Stimulated activated CD4-positive, alpha-beta T cell treated with anti-CD3 and anti-CD28 coated beads, TNF-alpha, amount 100 ng/mL, for 24 hours (primary cell): Measurements from ENCODE around the gene PTPRN2.
"Not testable (repeated sequence)": the region's sequence is repeated elsewhere in the genome, so short reads cannot be mapped to it uniquely, and the experiment has no call there.

ENCODE experiments used
- DNase-seq, 3 experiments: peaks; one replicate each; pipeline ENCODE4 v3.0.0-alpha.2; 2020; ENCODE audit warnings: low read depth in 3 of 3

The PTPRN2 gene

DNA sequence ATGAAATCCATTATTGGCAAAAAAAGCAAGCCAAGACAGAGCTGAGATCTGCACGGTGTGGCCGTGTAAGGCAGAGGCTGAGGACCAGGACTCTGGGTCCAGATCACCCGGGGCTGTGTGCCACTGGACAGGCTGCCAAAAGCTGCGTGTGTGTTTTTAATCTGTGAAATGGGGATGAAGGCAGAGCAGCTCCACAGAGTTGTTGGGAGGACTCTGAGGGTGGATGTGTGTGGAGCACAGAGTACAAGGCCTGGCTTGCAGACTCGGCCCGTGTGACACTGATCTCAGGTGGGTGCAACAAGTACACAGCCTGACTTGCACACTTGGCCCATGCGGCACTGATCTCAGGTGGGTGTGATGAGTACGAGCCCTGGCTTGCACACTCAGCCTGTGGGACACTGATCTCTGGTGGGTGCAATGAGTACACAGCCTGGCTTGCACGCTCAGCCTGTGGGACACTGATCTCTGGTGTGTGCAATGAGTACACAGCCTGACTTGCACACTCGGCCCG is 921.0 kb downstream of the PTPRN2 start:
- DNase-seq, result no peak

DNA sequence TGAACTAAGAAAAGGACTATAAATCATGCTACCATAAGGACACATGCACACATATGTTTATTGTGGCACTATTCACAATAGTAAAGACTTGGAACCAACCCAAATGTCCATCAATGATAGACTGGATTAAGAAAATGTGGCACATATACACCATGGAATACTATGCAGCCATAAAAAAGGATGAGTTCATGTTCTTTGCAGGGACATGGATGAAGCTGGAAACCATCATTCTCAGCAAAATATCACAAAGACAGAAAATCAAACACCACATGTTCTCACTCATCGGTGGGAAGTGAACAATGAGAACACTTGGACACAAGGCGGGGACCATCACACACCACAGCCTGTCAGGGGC is 922.0 kb downstream of the PTPRN2 start:
- DNase-seq, result not testable (repeated sequence)

DNA sequence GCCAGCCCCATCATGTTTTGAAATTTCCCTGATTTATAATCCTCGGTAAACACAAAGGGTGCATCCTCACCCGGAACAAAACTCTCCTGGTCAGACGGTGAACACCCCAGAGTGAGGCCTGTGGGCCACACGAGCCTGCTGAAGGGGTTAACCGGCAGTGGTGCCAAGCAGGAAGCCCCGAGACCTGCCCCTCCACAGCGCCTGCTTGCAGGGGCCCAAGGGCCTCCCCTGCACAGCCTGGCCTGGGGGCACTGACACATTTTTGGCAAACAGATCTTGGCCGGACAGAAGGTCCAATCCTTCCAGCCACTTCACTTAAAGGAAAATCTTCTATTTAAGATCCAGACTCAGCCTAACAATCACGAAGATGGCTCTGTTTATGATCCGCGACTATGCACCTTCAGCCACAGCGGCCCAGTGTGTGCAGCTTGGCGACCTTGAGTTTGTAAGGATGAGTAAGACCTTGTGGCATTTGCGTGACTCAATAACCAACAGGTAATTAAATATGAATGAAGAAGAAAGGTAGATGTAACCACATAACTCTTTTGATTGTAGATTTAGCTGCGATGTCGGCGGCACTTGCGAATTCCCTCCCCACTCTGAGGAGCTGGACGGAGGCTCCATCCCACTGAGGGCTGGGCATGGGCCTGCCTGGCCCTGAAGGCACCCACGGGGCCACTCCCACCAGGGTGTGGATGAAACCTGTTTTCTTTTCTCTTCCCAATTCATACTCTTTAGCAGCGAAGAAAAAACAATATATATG is 922.6 kb downstream of the PTPRN2 start:
- DNase-seq, result no peak

DNA sequence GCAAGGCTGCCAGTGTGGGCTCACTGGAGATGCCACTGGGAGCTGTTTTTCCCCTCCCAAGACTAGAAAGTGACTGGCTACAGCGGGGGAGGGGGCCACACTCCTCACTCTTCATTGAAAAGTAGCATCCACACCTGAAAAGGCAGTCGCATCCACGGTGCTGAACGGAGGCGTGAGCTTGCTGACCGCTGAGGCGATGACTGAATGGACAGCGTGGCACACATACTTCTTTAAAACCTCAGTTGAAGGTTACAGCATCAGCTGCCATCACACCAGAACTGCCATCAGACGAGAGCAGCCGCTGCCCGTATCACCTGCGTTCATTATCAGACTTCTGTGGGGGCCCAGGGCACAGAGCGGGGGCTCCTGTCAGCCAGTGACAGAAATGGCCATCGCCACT is 923.6 kb downstream of the PTPRN2 start:
- DNase-seq, result no peak

DNA sequence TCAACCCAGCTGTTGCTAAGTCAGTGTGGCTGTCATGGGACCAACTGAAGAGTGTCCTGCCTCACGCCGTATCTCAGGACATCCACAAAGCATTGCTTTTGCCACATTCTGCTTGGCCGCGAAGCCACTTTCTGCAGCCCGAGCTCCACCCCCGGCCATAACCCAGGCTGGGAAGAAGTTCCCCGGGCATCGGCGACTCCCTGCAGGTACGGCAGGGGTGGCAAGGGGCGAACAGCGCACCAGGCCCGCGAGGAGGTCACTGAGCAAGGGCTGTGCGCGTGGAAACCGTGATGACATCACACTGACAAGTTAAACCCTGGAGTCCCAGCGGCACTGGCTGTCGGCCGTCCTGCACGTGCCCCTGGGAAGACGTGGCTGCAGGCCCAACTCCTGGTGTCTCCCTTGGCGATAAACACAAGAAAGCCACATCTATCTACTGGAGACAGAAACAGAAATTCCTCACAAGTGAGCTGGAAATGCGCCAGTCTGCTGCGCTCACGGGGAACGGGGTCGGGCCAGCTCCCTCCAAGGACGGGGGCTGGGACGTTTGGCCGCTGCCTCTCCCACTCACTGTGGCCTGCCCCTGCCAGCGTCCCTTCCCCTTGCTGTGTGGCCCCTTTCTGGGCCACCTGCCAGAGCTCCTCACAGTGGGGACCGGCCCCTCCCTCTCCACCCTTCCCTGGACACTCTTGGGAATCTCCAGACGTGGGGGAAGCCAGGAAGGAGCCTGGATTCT is 924.5 kb downstream of the PTPRN2 start:
- no peak for DNase-seq

DNA sequence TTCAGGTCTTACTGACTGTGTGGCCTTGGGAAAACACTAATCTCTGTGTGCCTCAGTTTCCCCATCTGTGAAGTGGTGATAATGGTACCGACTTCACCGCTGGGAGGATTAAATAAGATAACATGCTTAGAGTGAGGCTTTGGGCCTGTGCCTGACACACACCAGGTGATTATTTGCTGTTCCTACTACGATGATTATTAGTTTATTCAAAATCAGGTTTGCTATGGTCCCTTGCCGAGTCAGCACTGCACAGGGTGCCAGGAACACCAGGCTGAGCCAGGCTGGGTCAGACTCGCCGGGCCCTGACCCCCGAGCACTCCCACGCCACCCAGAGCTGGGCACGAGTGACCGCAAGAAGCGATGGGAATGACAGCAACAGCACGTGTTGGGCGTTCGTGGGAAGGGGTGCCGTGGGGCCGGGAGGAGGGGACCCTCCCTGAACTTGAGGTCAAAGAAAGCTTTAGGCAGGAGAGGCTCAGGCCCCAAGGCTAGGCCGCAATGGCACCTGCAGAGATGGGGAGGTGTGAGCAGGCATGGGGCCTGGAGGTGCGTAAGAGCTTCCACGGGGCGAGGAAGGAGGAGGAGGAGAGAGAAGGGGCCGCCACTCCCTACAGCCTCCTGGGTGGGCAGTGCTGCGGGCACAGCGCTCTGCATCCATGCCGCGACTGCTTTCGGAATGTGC is 925.4 kb downstream of the PTPRN2 start:
- DNase-seq, result no peak

DNA sequence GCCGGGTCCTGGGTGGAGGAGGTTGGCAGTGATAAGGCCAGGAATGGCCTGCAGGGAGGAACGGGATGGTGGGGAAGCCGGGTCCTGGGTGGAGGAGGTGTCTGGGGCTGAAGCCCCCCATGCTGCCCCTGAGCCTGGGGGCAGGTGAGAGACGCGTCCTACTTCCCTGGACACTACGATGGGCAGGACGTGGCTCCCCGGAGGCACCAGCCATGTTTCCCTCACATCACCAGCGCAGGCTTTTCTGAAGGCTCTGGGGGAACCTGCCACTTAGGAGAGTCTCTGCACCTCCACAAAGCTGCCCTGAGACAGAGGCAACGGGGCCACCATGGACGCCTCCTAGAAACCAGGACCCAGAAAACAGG is 926.0 kb downstream of the PTPRN2 start:
- DNase-seq, result no peak

DNA sequence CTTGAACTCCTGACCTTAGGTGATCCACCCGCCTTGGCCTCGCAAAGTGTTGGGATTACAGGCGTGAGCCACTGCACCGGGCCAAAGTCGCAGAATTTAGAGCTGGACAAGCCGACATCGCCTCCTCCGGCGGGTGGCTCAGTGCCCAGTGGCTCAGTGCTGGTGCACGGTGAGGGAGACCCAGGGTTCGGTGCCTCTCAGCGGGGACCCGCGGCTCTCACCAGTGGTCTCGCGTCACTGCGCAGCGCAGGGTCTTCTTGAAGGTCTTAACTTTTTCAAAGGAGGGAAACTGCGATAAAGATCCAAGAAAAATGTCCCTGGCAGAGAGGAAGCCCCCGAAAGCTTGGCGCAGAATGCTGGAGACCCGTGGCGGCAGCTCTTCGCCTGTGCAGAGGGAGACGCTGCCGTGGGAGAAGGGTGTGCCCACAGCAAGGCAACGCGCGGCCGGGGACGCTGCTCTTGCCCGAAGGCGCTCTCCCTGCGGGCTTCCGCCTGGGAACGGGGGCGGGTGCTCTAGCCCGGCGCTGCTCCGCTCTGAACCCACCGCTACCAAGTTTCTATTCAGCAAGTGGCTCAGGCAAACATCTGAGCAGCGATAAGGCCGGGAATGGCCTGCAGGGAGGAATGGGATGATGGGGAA is 926.5 kb downstream of the PTPRN2 start:
- no peak for DNase-seq

DNA sequence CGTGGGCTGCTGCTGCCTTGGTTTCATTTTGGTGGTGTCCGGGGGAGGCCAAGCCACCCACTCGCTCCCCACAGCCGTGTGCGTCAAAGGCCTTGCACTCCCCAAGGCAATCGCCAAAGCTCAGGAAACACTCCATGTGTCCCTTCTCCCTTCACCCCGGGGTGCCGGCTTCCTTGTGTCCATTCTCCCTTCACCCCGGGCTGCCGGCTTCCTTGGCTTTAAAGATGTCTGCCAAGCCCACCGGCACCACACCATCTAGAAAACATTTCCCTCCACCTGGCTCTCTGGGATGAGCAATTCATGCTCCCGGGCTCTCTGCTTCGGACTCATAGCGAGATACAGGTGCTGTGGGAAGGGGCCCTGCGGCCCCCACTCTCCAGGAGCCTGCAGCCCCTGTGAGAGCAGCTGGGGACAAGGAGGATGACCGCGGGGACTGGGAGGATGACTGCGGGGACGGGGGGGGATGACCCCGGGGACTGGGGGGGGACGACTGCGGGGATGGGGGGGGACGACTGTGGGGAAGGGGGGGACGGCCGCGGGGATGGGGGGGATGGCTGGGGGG is 928.7 kb downstream of the PTPRN2 start:
- DNase-seq, result no peak

DNA sequence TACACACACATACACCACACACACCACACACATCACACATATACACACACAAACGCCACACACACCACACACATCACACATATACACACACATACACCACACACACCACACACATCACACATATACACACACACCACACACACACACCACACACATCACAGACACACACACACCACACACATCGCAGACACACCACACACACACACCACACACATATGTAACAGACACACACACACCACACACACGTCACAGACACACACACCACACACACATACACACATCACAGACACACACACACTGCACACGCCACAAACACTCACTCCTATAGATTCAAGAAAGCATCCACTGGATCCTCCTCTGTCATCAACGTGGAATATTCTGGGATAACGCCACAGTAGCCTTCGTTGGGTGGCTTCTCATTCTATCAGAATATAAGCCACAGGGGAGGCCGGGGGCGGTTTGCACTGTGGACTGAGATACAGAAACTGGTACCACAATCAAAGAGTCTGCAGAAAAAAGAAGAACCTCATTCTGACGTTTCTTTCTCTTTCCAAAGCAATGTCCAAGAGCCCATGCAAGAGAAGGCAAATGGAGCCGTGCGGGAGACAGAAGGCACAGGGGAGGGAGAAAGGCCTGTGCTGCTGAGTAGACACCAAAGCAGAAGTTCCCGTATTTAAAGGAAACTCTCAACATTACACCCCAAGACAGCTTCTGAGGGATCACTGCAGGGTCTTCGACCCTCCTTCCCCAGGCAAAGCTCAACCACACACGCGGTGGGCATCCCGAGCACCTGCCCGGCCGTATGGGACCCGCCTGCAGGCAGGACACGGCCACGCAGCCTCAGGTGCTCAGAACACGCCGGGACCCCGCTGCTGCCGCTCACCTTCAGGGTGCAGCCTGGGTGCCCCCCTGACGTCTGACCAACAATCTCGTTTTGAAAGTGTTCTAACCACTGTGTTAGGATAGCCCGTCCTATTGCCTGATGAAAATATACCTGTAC is 929.6 kb downstream of the PTPRN2 start:
- DNase-seq, result no peak

DNA sequence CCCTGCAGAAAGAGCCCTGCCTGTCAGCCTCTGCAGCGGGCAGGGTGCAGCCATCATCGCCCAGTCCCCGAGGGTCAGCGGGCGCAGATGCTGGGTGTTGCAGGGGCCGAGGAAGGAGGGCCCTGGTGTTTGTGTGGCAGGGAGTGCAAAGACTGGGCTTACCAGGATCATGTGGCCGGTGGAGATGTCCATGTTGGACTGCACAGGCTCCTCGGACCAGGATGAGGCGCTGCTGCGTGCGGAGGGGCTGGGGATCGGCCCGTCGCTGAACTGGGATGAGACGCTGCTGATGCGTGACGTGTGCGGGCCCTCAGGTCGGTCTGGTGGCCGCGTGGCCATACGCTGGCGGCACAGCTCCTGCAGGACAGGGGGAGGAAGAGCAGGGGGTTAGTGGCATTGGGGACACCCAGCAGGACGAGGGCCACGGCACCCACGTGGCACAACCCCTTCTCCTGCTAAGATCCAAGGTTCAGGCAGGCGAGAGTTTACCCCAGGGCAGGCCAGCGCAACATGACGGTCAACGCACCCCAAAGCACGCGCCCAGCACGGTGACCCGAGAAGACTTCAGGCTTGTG is 931.3 kb downstream of the PTPRN2 start:
- DNase-seq, result no peak

DNA sequence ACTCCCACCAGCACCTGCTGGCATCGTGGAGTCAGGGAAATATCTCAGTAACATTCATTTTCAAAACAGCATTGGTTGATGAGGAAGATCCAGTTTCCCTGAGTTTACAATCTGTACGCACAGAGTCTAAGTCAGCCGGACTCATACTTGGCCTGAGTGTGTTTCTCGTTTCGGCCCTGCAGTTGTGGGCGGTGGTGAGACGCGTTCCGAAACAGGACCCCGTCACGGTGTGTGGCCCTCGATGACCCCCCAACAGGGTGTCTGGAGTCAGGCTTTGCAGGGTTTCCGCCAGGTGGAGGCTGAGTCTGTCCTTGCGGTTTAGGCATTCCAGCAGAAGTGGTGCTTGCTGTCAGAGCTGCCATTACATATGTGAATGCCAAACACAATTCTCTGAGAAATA is 933.3 kb downstream of the PTPRN2 start:
- DNase-seq, result no peak

DNA sequence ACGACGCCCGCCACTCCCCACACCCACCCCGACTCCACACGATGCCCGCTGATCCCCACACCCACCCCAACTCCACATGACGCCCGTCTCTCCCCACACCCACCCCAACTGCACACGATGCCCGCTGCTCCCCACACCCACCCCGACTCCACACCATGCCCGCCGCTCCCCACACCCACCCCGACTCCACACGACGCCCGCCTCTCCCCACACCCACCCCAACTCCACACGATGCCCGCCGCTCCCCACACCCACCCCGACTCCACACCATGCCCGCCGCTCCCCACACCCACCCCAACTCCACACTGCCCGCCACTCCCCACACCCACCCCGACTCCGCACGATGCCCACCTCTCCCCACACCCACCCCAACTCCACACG is 933.8 kb downstream of the PTPRN2 start:
- no peak for DNase-seq

DNA sequence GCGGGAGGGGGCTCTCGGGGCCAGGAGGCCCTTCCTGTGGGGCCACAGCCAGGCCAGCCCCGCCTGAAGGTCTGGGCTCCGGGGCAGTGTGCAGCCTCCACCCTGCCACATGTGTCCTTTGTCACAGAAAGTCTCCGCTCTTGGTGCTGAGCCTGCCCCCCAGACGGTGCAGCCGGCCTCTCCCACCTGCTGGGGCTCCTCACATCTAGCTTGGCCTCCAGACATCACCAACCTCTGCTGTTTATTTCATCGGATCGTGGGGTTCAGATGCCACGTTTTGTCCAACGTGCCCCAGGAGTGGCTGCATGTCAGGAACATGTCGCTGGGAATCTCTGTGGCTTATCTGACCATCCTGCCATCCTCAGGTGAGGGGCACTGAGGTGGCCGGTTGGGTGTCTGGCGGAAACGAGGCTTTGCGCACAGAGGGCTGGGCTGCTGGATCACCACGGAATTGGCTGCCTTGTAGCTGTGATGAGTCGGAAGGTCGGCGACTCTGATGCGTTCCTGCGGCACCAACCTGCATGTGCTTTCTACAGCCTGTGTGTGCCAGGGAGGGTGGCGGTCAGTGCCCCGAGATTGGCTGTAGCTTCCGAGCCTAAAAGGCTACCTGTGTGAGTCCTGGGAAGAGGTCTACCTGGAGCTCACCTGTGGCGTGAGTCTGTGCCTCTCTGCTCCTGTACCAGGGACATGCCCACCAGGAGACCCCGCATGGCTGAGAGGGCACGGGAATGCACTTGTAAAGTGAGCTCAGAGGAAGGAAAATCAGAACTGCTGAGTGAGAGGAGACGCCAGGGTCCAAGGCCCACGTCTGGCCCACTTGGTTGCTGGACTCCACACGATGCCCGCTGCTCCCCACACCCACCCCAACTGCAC is 934.4 kb downstream of the PTPRN2 start:
- DNase-seq, result no peak

DNA sequence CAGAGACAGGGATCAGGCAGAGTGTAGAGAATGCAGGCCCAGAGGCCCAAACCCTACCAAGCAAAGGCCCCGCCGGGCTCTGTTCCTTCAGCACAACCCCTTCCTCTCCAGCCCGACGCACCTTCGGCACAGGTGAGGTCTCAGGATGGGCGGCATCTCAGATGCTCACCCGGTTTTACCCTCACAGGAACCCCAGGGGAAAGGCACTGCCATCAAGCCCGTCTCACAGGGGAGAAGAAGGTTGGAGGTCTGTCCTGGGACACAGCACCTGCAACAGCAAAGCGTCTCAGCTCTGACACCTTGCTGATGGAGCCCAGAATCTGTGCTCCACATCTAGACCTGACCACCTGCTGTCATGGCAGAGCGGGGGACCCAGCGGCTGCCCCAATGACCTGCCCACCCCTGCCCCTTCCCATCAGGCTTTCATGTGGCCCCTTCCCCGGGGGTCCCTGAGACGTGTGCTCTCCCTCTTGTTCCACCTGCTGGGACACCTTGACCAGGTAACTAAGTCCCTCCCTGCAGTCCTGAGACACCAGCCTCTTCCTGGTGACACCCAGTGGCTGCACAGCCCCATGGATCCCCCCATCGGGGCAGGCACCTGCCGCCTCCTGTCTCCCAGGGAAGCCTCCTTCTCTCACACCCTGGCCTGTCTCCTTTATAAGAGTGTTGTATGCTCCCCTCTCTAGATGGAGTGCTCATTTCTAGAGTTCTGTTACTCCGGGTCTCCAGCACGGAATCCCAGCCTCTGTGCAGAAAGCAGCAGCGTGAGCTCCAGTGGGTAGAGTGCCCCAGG is 935.3 kb downstream of the PTPRN2 start:
- no peak for DNase-seq

DNA sequence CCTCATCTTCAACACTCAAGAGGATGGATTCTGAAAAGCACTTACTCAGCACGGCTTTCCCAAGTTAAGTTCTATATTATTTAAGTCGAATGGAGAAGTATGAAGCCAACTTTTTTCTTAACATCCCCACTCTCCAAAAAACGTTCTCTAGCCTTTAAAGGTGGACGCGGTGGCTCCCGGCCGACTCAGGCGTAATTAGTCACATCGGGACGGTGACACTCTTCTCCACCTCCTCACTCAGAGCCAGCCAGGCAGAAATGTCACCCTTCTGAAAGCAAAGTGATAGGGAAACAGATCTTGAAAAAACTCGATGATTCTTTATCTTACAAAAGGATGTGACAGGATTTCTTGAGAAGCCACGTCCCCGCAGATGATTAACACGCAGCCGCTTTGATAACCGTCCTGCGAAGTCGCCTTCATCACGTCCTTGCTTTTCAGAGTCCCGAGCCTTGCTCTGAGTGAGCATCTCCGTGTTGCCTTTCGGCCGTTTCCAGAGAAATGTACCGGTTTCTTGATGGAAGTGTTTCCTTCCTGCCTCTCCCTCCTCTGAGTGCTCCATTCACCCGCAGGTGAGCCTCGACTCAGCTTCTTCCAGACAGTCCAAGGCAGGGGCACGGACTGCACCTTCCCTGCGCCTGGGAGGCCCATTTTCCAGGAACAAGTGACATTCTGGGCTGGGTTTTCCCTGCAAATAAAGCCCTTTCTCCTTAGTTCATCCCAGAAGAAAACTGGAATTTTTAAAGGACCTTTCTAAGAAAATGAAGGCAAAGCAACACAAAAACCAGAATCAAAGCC is 936.1 kb downstream of the PTPRN2 start:
- no peak for DNase-seq

DNA sequence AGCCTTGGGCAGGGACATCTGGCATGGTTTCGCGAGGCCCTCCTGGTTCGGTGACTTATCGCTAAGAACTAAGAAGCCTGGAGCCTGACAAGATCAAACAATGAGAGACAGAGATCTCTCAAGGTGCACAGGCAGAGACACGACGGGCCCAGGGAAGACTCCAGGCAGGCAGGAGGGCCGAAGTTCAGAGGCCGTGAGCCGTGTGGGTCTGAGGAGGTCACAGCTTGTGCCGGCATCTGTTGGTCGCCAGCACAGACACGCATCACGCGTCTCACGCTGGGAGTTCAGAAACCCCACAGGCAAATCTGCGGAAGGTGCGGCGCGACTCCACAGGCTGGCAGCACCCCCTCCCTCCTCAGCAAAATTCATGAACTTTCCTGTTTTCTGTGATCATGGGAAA is 936.8 kb downstream of the PTPRN2 start:
- no peak for DNase-seq

DNA sequence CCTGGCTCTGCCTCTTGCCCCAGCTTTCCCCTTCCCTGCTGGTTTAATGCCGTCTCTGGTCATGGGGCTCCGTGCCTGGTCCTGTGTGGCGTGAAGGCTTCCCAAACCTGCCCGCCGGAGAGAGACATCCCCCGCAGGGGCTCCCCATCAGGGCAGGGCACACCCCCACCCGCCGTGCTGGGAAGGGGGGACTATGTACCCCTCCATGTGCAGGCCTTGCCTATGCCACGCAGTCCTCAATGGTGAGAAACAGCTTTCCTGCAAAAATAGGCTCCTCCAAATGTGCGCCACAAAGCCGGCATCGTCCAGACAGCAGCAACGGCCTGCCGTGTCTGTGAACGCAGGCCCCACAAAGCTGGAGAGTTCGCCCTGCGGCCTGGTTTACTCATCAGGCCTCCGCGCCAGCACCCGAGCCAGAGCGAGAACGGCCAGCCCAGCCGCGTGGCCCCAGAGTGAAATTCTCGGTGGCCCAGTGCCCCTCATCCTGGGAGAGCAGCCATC is 937.4 kb downstream of the PTPRN2 start:
- no peak for DNase-seq
